H9 (cell line): Measurements from ENCODE around the gene LIMS2. TPM values are rescaled to one million over a fixed set of nuclear protein-coding genes. Genes with fewer than 3 reads are reported as not detected.

ENCODE experiments used
- DNase-seq: peaks from one replicate; pipeline ENCODE4 v3.0.0-alpha.2; 2017
- H2AFZ ChIP-seq: one replicate; pipeline ENCODE4 v1.6.1; 2013; ENCODE audit warnings: mild to moderate bottlenecking, low read length, control low read depth, moderate library complexity
- H2AK5ac ChIP-seq: 2 replicates; pipeline ENCODE4 v1.6.1; 2013; ENCODE audit warnings: low read length, control low read depth, mixed read lengths; ENCODE audit not compliant: insufficient read length
- H2BK120ac ChIP-seq: one replicate; pipeline ENCODE4 v1.6.1; 2013; ENCODE audit warnings: low read depth, mild to moderate bottlenecking, low read length, control low read depth, inconsistent platforms; ENCODE audit not compliant: poor library complexity, severe bottlenecking
- H2BK12ac ChIP-seq: 2 replicates; pipeline ENCODE4 v1.6.1; 2013; ENCODE audit warnings: low read length, control low read depth, mixed read lengths, low read depth; ENCODE audit not compliant: insufficient read length
- H2BK15ac ChIP-seq: 2 replicates; pipeline ENCODE4 v1.6.1; 2013; ENCODE audit warnings: low read depth, low read length, control low read depth
- H2BK20ac ChIP-seq: one replicate; pipeline ENCODE4 v1.6.1; 2013; ENCODE audit warnings: low read depth, mild to moderate bottlenecking, low read length, control low read depth, inconsistent platforms; ENCODE audit not compliant: poor library complexity, severe bottlenecking
- H2BK5ac ChIP-seq: 2 replicates; pipeline ENCODE4 v1.6.1; 2013; ENCODE audit warnings: low read length, control low read depth, mixed read lengths; ENCODE audit not compliant: insufficient read length
- H3K14ac ChIP-seq: 2 replicates; pipeline ENCODE4 v1.6.1; 2013; ENCODE audit warnings: low read length, control low read depth; ENCODE audit not compliant: insufficient read depth
- H3K18ac ChIP-seq: 2 replicates; pipeline ENCODE4 v1.6.1; 2013; ENCODE audit warnings: low read depth, mild to moderate bottlenecking, mixed read lengths, low read length, control low read depth; ENCODE audit not compliant: insufficient read length
- H3K23ac ChIP-seq: 2 replicates; pipeline ENCODE4 v1.6.1; 2013; ENCODE audit warnings: low read length, control low read depth, mixed read lengths, low read depth; ENCODE audit not compliant: insufficient read length
- H3K23me2 ChIP-seq: 2 replicates; pipeline ENCODE4 v1.6.1; 2013; ENCODE audit warnings: low read depth, mild to moderate bottlenecking, mixed read lengths, low read length, control low read depth; ENCODE audit not compliant: insufficient read length, poor library complexity, severe bottlenecking
- H3K27ac ChIP-seq: 2 replicates; pipeline ENCODE4 v1.5.1; 2013; ENCODE audit warnings: low read length, control low read depth, mixed read lengths, low read depth; ENCODE audit not compliant: insufficient read length
- H3K27me3 ChIP-seq: 2 replicates; pipeline ENCODE4 v1.6.1; 2013; ENCODE audit warnings: low read length, control low read depth, inconsistent platforms; ENCODE audit not compliant: insufficient read depth
- H3K4ac ChIP-seq: 2 replicates; pipeline ENCODE4 v1.6.1; 2013; ENCODE audit warnings: low read depth, mild to moderate bottlenecking, control low read depth, inconsistent platforms, low read length, moderate library complexity
- H3K4me1 ChIP-seq: 2 replicates; pipeline ENCODE4 v1.6.1; 2013; ENCODE audit warnings: low read length, control low read depth, inconsistent platforms; ENCODE audit not compliant: insufficient read depth
- H3K4me2 ChIP-seq: 2 replicates; pipeline ENCODE4 v1.6.1; 2013; ENCODE audit warnings: low read length, control low read depth, mixed read lengths; ENCODE audit not compliant: insufficient read length, insufficient read depth
- H3K56ac ChIP-seq: 2 replicates; pipeline ENCODE4 v1.6.1; 2013; ENCODE audit warnings: low read depth, mild to moderate bottlenecking, mixed read lengths, low read length, control low read depth; ENCODE audit not compliant: insufficient read length
- H3K79me1 ChIP-seq: 2 replicates; pipeline ENCODE4 v1.6.1; 2013; ENCODE audit warnings: low read depth, mild to moderate bottlenecking, moderate library complexity, low read length, control low read depth, inconsistent platforms; ENCODE audit not compliant: insufficient read depth, poor library complexity, severe bottlenecking
- H3K79me2 ChIP-seq: 2 replicates; pipeline ENCODE4 v1.6.1; 2013; ENCODE audit warnings: low read length, control low read depth, inconsistent platforms; ENCODE audit not compliant: insufficient read depth
- H3K9ac ChIP-seq: 2 replicates; pipeline ENCODE4 v1.6.1; 2013; ENCODE audit warnings: low read length, control low read depth, mixed read lengths; ENCODE audit not compliant: insufficient read length; ENCODE audit errors: extremely low read depth
- H3K9me3 ChIP-seq: one replicate; pipeline ENCODE4 v1.6.1; 2013; ENCODE audit warnings: low read depth, low read length, inconsistent platforms; ENCODE audit not compliant: control insufficient read depth
- H3T11ph ChIP-seq: one replicate; pipeline ENCODE4 v1.6.1; 2013; ENCODE audit warnings: mild to moderate bottlenecking, low read length, control low read depth, inconsistent platforms
- H4K20me1 ChIP-seq: one replicate; pipeline ENCODE4 v1.6.1; 2013; ENCODE audit not compliant: control insufficient read depth, insufficient read length, insufficient read depth
- H4K5ac ChIP-seq: 2 replicates; pipeline ENCODE4 v1.6.1; 2013; ENCODE audit warnings: low read depth, mild to moderate bottlenecking, mixed read lengths, low read length, control low read depth; ENCODE audit not compliant: insufficient read length
- H4K8ac ChIP-seq: replicated peaks from 2 replicates; pipeline ENCODE4 v1.6.1; 2013; ENCODE audit warnings: low read length, control low read depth, mixed read lengths, low read depth; ENCODE audit not compliant: insufficient read length
- H4K91ac ChIP-seq: 2 replicates; pipeline ENCODE4 v1.6.1; 2013; ENCODE audit warnings: low read depth, mild to moderate bottlenecking, moderate library complexity, mixed read lengths, low read length, control low read depth; ENCODE audit not compliant: insufficient read length
- H3K27ac Mint-ChIP-seq, 3 experiments: 2 replicates in 2 of 3; 3 replicates in 1 of 3; pipeline ENCODE4 v1.8.0; 2020 to 2021; ENCODE audit warnings: mixed read lengths in 3 of 3, mild to moderate bottlenecking in 1 of 3, moderate library complexity in 1 of 3
- H3K27me3 Mint-ChIP-seq: 2 replicates; pipeline ENCODE4 v1.8.0; 2021; ENCODE audit warnings: low read depth, mild to moderate bottlenecking, moderate library complexity, mixed read lengths
- H3K36me3 Mint-ChIP-seq, 3 experiments: 2 replicates in 2 of 3; 3 replicates in 1 of 3; pipeline ENCODE4 v1.8.0; 2020 to 2021; ENCODE audit warnings: low read depth in 3 of 3, mixed read lengths in 3 of 3; ENCODE audit not compliant: insufficient read depth in 1 of 3
- H3K4me1 Mint-ChIP-seq, 2 experiments: 2 replicates each; pipeline ENCODE4 v1.8.0; 2020; ENCODE audit warnings: mixed read lengths in 2 of 2
- H3K4me3 Mint-ChIP-seq, 2 experiments: 2 replicates in 1 of 2; 3 replicates in 1 of 2; pipeline ENCODE4 v1.8.0; 2020 to 2021; ENCODE audit warnings: mild to moderate bottlenecking in 2 of 2, mixed read lengths in 2 of 2, moderate library complexity in 1 of 2
- H3K9me3 Mint-ChIP-seq, 2 experiments: 2 replicates in 1 of 2; 3 replicates in 1 of 2; pipeline ENCODE4 v1.8.0; 2020; ENCODE audit warnings: mild to moderate bottlenecking in 2 of 2, mixed read lengths in 2 of 2, moderate library complexity in 1 of 2
- WGBS: extraction: QIAGEN DNeasy Blood & Tissue Kit; methylation state at CpG from one replicate; pipeline ENCODE4 v1.1.7; 2013; ENCODE audit warnings: missing lambda C conversion rate, low lambda C conversion rate, mixed read lengths; ENCODE audit not compliant: insufficient read length; ENCODE audit errors: extremely low coverage; 5-methylcytosine and 5-hydroxymethylcytosine counted together
- total RNA-seq: library from RNA; stranded (reverse); gene quantifications from 2 replicates; pipeline ENCODE4 v1.2.1, GENCODE V29; 2021
- TF ChIP-seq, protein P1 (sequence below): fragments of 200-600 bp; sonication (generic); conservative IDR thresholded peaks from 3 replicates; pipeline ENCODE4 v1.8.0; 2021; ENCODE audit warnings: antibody characterized with exemption, mild to moderate bottlenecking

Gene LIMS2
- total RNA-seq, 1 experiment from 2014 or later: 5.9 TPM

- H3K27ac ChIP-seq: no peak overlapping the region
- no peak overlapping the region for H3K56ac ChIP-seq
- H3K9me3 ChIP-seq: no peaks in the 10 kb centered on the region
- no peak overlapping the region for H4K91ac ChIP-seq
- no peak overlapping the region for H3T11ph ChIP-seq
- no peaks in the 10 kb centered on the region for H4K20me1 ChIP-seq
- H3K4me2 ChIP-seq: no peak overlapping the region
- H2AFZ ChIP-seq: no peak overlapping the region
- H3K14ac ChIP-seq: no peak overlapping the region
- no peak overlapping the region for H2BK20ac ChIP-seq
- no peak overlapping the region for H3K4ac ChIP-seq
- no peak overlapping the region for H2BK15ac ChIP-seq
- no peak overlapping the region for H2BK12ac ChIP-seq
- Mint-ChIP-seq H3K27me3 (peaks cover 58% of the 10 kb centered on the region), H3K4me1 (peaks cover 11 to 13% of the 10 kb centered on the region in 2 experiments), H3K4me3 (no peak overlapping the region), H3K27ac (no peak overlapping the region), H3K9me3 (no peaks in the 10 kb centered on the region), H3K36me3 (no peaks in the 10 kb centered on the region; a peak in 1 of 7 replicates)
- no peak overlapping the region for H3K18ac ChIP-seq
- no peaks in the 10 kb centered on the region for H3K79me2 ChIP-seq
- no CpG with 5 or more reads among the region's 6 CpGs for WGBS
- H3K23me2 ChIP-seq: peaks cover 6% of the 10 kb centered on the region
- peaks cover 13% of the 10 kb centered on the region for H3K27me3 ChIP-seq
- H3K4me1 ChIP-seq: no peaks in the 10 kb centered on the region; the same call in 1 of the 2 replicates
- H3K79me1 ChIP-seq: no peaks in the 10 kb centered on the region
- no peak overlapping the region for H4K8ac ChIP-seq
- TF ChIP-seq, protein P1, sequence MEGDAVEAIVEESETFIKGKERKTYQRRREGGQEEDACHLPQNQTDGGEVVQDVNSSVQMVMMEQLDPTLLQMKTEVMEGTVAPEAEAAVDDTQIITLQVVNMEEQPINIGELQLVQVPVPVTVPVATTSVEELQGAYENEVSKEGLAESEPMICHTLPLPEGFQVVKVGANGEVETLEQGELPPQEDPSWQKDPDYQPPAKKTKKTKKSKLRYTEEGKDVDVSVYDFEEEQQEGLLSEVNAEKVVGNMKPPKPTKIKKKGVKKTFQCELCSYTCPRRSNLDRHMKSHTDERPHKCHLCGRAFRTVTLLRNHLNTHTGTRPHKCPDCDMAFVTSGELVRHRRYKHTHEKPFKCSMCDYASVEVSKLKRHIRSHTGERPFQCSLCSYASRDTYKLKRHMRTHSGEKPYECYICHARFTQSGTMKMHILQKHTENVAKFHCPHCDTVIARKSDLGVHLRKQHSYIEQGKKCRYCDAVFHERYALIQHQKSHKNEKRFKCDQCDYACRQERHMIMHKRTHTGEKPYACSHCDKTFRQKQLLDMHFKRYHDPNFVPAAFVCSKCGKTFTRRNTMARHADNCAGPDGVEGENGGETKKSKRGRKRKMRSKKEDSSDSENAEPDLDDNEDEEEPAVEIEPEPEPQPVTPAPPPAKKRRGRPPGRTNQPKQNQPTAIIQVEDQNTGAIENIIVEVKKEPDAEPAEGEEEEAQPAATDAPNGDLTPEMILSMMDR: no peak
- no peak for DNase-seq
- H4K5ac ChIP-seq: no peak overlapping the region
- no peak overlapping the region for H3K9ac ChIP-seq
- no peak overlapping the region for H3K23ac ChIP-seq
- H2BK5ac ChIP-seq: no peak overlapping the region
- no peak overlapping the region for H2AK5ac ChIP-seq
- no peak overlapping the region for H2BK120ac ChIP-seq
Observed at GRCh38 chr2:127678991-127679390, 3.7 kb upstream of the LIMS2 start.
